ENCODE results near the gene METAP2.

DNA sequence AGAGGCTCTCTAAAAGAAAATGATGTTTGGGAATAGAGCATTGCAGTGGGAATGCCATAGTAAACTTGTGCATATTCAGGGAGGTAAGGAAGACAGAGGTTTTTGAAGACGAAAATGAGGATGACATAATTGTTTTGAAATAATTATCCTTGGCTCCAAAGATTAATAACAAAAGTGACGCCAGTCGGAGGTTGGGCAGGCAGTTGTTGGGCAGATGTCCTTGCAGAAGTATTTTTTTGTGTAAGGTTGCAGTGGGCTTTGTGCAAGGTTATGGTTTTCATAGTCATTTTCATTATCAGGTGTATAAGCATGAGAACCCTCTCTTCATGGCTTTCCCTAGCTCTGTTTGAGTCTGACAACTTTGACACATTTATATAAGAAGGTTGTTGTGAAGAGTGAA is 35.3 kb downstream of the METAP2 start:
- TF ChIP-seq, protein P1, sequence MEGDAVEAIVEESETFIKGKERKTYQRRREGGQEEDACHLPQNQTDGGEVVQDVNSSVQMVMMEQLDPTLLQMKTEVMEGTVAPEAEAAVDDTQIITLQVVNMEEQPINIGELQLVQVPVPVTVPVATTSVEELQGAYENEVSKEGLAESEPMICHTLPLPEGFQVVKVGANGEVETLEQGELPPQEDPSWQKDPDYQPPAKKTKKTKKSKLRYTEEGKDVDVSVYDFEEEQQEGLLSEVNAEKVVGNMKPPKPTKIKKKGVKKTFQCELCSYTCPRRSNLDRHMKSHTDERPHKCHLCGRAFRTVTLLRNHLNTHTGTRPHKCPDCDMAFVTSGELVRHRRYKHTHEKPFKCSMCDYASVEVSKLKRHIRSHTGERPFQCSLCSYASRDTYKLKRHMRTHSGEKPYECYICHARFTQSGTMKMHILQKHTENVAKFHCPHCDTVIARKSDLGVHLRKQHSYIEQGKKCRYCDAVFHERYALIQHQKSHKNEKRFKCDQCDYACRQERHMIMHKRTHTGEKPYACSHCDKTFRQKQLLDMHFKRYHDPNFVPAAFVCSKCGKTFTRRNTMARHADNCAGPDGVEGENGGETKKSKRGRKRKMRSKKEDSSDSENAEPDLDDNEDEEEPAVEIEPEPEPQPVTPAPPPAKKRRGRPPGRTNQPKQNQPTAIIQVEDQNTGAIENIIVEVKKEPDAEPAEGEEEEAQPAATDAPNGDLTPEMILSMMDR (IDR thresholded peaks at IDR 0.05; ENCODE audit: low read length), result no peak
- TF ChIP-seq EZH2 (IDR thresholded peaks at IDR 0.05; ENCODE audit: borderline replicate concordance, low read length), result no peak
